COLO668 (cell line): ENCODE measurements around the gene PDE6H.

Experiments
- DNase-seq: peaks from one replicate; lab custom pipeline; 2025; ENCODE audit not compliant: unreplicated experiment; lab: John Stamatoyannopoulos, UW

Gene PDE6H

DNA sequence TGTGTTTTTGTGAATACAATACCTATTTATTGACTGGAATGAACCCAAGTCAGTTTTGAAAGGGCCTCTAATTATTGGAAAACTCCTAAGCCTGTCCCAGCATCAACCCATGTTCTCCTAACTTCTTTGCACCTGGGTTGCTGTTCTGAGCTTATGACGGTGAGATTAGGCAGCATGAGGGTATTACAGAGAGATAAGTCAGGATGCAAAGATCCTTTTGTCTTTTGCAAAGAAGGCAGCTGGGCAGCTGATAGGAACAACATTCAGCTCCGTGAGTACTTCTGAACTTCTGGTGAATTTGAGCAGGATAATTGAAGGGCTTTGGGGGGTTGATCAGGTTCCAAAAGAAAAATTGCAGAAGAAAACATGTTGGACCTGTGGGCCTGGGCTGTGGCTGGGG, at the start of gene PDE6H:
PDE6H (plus strand) TSS at position 227 of the 400 bp plus-strand sequence. CDS start 4,971 bp downstream, outside the sequence.
- DNase-seq: no peak

DNA sequence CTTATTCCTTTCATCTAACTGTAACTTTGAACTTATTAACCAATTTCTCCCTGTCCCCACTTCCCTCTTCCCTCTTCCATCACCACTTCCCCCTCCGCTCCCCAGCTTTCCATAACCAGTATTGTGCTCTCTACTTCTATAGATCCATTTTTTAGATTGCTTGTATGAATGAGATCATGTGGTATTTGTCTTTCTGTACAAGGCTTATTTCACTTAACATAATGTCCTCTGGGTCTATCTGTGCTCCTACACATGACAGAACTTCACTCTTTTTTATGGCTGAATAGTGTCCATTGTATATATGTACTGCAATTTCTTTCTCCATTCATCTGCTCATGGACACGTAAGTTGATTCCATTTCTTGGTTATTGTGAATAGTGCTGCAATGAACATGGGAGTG, 48.9 kb upstream of the PDE6H start:
- no peak for DNase-seq

DNA sequence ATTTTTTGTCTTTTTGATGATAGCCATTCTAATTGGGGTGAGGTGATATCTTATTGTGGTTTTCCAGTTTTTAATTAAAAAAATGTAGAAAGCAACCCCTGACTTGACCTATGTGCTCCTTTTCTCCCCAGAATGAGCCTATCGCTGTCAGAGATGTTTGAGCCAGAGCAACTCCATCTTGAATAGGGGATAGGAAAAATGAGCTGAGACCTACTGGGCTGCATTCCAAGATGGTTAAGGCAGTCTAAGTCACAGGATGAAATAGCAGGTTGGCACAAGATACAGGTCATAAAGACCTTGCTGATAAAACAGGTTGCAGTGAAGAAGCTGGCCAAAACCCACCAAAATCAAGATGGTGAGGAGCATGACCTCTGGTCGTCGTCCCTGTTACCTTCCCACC, 48.3 kb upstream of the PDE6H start:
- no peak for DNase-seq

DNA sequence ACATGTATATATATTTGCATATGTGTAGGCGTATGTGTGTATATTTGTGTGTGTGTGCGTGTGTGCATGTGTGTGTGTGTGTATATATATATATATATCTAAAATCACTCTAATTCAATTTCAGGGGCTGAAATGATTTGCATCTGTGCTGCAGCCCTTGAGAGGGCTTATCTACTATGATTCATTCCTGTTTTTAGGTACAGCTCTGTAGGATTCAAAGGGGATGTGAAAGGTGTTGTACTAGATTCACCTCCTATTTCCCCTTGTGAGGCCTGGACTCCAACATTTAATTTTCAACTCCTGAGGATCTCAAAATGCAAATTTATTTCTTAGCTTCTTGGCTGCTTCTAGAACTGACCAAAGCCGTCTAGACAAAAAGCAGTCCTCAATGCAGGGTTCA, 45.6 kb upstream of the PDE6H start:
- no peak for DNase-seq

DNA sequence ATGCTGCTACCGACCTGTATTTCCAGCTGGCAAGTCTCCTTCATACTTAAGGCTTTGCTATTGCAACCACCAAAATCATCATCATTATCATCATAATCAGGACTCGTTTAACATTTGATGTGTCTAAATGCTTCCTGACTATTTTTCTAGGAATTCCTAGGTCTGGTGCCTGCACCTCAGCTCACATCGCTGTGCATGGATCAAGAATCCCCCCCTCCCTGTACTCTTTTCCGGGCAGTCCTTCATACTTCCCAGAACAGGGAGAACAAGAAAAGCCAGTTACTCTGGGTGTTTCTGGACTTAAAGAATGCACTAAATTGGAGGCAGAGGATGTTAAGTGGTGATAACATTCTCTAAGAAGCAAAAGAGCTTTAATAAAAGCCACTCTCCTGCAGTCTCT, 43.9 kb upstream of the PDE6H start:
- no peak for DNase-seq

DNA sequence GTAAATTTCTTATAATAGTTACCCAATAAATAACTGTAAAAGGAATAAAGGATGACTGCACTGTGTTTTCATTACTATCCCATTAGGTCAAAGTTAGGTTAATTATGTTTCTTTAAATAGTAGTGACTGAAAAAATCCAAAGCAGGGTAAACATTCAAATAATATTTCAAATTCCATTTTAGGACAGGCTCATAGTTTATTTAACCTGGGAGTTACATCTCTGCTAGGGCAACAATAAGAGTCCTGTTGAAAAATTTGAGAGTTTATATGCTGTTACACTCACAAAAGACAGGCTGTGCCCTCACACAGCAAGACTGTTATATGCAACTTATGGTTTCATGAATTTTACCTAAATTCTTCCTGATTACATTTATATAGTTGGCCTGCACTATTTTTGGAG, 42.5 kb upstream of the PDE6H start:
- no peak for DNase-seq

DNA sequence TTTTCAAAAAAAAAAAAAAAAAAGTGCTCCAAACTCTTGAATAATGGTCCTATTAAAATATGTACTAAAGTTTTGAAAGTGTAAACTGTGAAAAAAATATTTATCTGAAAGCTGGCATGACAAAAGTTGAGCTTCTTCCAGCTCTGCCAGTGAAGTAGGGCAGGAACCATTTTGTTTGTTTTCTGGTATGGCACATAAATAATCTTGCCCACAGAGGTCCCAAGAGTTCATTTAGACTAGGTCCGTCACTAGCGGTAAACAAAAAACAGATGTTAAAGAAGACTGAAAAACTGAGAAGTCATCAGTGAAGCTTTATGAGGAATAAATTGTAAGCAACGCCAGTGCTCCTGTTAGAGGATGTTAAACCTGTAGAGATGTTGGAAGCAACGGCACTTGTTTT, 41.5 kb upstream of the PDE6H start:
- DNase-seq: no peak

DNA sequence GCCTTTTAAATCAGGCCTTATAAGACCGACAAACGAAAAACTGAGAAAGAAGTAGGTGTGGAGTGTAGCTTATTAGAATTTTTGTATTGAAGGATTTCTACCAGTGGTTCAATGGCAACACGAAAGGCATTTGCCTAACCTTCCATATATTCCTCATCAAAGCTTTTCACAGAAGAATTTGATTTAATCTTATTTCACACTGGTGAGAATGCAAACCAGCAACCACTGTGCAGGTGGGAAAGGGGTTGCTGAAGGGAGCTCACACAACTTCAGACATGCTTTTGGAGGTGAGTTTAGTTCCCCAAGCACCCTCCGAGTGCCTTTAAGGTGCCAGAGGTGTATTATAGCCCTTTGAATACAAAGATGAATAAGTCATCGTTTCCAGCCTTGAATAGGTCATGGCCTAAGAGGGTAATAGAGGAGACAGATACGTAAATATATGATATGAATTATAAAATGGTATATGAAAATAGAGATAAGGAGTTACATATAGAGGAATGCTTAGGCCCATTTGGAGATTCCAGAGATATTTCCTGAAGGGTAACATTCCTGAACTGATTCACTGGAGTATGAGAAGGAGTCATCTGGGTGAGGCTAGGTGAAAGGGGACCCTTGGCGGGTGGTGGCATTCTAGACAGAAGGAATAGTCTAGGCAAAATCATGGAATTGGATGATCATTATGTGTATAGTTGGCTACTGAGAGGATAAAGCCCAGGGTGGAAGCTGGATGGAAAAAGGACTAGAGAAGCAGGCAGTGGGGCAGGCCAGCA, 40.9 kb upstream of the PDE6H start:
- DNase-seq: no peak

DNA sequence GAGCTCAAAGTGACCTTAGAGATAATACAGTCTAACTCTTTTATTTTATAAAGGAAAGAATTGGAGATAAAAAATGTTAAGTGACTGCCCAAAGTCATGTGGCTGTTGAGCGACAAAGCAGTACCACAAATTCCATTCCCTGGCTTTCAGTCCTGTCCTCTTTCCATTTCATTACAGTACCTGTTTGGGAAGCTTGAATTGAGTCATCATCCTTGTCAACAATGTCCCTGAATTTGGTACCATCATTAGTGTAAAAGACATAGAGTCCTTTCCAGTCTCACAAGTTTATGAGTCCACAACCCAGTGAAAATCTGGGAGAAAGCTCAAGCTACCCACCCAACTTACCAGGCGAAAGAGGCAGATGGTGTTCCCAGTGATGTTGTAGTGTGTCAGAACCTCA, 38.3 kb upstream of the PDE6H start:
- DNase-seq: no peak

DNA sequence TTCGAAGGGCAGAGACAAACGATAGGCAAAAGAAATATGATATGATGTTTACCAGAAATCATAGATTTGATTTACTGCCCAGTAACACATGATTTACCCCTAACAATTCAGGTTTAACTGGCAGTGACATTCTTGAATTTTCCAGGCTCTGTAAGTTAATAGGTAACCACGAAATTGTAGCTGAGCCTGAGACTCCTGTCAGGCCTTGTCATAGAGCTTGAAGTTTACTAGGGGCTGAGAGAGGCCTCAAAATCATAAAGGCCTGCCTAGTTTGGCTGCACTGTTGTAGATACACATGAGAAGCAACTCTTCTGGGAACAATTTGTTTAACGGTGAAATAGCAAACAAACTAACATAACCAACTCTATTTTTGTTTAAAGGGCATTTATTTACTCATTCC, 37.8 kb upstream of the PDE6H start:
- no peak for DNase-seq

DNA sequence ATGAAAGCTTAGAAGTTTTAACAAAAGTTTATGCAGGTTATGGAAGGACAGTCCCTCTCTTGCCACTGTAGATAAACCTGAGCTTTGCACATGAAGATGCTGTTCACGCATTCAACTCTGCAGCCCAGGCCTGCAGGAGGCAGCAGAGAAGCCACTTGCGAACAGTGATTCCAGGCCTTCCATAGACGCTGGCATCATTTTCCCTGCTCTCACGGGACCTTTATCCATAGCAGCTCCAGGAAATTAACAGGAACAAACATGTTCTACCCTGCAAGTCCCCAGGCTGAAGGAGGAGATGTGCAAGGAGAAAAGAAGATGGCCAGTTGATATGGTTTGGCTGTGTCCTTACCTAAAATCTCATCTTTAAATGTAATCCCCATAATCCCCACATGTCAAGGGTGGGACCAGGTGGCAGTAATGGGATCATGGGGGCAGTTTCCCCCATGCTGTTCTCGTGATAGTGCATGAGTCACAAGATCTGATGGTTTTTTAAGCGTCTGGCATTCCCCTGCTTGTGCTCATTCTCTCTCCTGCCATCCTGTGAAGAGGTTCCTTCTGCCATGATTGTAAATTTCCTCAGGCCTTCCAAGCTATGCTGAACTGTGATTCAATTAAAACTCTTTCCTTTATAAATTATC, 36.5 kb upstream of the PDE6H start:
- no peak for DNase-seq

DNA sequence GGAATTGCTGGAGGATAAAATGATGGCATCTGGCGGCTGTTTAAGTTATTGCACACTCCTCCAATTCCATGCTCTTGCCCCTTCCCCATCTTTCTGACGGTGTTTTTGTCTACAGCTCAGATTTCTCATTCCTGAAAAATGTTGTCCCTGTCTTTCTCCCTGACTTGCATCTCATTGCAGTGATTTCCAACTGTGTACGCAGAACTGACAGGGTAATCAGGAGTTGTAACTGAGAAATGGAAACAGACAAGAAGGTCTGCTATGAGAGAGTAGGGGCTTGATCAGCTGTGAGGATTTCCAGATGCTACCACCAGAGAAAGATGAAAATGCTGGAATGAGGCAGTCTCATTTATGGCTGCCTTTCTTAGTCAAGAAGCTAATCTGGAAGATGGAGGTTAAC, 35.8 kb upstream of the PDE6H start:
- no peak for DNase-seq

DNA sequence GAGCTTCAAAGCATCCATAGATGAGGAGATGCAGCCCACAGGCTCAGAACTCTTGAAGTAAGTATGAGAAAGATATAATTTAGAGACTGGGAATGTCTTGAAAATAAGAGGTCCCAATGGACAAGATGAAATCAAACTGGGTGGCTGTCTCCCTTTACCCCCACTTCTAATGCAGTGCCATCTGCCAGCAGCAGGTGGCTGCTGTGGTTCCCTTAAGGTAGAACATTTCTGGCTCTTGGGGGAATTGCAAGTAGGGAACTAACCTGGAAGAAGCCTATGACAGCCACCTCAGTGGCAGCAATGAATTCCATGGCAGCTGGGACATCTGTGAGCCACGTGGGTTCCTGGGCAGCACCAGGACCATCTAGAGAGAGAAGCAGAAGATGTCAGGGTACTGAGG, 35.2 kb upstream of the PDE6H start:
- no peak for DNase-seq

DNA sequence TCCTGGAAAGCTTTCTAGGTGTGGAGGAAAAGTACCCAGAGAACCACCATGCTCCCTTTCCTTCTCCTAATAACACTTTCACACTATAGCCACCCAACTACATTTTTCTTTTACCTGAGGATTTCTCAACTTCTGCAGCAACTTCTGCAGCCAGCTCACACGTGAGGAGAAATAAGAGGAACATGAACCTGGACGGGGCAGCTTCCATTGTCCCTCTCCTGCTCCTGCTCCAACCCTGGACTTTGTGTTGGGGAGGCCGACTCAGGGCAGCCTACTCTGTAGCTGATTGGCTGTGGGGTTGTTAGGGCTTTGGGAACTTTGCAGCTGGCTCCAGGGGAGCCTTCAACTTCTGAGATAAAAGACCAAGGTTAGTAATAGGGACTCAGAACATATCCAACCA, 34.5 kb upstream of the PDE6H start, which contains the start of gene ERP27:
ERP27 (minus strand) TSS at position 237 of the 400 bp plus-strand sequence; CDS start at position 208, 29 bp downstream.
- no peak for DNase-seq

DNA sequence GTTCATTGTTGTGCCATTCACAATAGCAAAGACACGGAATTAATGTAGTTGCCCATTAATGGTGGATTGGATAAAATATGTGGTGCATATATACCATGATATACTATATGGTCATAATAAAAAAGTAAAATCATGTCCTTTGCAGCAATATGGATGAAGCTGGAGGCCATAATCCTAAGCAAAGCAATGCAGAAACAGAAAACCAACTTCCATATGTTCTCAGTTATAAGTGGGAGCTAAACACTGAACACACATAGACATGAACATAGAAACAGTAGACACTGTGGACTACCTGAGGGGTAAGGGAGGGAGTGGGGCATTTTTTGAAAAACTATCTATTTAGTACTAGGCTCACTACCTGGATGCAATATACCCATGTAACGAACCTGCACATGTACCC, 31.5 kb upstream of the PDE6H start:
- no peak for DNase-seq

DNA sequence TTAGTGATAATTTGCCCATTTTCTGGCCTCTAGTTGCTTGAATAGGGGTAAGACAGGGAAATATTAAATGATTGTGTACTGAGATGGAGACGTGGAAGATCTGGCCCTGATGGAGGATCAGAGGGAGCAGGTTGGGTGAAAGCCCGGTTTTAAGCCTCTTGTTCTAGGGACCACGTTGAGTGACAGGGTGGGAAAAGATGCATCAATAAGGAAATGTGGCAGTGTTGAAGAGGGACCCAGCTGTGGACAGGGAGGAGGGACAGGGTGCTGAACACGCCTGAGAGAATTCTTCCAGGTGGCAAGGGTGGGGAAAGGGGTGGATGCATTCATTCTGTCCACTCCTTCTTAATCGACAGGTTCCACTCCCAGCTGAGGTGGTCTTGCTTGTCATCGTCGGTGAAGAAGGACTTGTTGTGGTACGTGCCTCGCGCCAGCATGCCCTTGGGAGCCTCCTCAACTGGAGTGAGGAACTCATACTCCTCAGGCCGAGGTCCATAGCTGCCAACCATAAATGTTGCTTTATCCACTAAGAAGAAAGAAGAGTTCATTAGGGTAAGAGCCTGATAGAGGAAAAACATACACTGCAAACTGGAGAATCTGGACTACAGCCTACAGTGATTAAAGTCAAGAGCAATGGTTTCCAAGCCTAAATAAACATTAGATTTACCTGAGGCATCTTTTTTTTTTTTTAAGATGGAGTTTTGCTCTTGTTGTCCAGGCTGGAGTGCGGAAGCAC, 30.5 kb upstream of the PDE6H start:
- no peak for DNase-seq

DNA sequence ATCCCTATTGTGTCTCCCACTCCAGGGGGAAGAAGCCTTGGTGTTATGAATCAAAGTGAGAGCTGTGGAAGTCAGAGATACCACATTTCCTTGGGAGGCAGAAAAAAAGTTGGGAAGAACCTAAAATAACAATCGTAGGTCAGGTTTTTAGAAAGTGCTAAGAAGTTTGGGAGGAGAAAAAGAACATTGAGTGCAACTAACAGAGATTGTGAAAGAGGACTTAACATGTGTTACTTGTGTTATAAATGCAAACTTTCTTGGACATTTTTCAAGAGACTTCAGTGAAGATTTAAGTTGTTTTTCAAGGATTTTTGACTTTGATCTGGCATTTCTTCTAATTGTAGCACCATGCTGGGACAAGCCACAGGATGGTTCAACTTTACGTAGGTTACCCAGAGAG, 26.7 kb upstream of the PDE6H start:
- no peak for DNase-seq

DNA sequence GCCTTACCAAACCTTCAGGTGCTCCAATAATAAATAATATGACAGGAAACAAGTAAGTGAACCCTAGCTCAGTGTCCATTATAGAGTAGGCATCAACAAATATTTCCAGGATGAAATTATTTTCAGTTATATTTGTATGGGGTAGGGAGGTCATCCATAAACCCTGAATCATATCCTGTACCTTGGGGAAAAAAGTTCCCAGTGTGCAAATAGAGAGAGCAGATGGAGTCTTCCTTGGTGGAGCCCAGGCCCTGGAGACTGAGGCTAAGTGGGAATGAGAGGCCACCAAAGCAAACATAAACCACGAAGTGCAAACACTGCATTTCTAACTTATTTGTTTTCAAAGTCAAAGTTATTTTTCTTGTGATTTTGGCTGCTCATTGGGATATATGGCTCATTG, 26.0 kb upstream of the PDE6H start:
- DNase-seq: no peak

DNA sequence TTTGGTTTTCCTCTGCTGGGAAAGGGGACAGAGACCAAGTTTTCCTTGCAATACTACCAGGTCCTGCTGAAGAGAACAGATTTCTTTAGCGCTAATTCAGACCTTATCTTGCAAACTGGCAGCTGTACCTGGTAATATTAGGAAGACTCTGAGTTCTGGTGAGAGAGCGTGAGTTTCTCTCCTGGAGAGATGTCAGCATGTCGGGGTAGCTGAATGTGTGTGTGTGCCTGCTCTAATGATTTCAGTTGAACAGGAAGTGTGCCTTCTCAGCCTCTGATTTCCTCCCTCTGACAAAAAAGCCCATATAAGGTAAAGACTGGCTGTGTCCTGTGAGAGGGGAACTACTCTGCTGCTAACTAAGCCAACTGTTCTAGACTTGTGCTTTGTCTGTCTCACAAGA, 24.2 kb upstream of the PDE6H start:
- no peak for DNase-seq

DNA sequence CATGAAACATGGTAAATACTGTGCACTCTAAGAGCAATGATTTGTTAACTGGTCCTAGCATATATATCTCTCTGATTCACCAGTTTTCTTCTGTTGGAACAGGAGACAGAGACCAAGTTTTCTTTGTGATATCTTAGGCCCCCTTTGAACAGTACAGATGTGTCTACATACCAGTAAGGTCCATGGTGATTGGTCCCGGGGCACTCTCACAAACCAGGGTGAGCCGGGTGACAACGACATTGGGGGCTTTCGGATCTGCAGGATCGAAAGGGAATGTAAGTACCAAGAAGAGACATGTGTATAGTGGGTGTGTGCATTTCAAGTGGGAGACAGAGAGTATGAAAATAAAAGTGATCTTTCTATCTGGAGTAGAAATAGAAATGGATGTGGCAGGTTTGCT, 23.2 kb upstream of the PDE6H start:
- no peak for DNase-seq

DNA sequence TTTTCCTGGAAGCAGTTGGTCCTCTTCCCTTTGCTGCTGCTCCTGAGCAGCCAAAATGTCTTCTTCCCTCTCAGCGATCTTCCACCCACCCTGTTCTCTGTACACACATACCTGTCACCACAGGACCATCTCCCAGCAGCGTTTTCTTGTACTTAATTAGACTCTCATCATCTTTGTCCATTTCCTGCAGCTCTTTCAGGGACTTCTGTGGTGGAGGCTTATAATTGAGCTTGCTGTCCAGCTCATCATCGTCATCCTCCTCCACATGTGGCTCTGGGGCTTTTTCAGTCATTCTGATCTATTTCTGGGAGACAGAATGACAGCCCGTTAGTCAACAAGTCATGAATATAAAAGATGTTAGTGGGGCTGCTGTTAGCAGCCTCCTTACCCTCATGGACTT, 22.4 kb upstream of the PDE6H start:
- no peak for DNase-seq
